Right kidney (tissue), 1 donor: ENCODE measurements around the gene GRID1.
A peak's percentile ranks its signal among the peaks of the same experiment; 100 is the strongest.

Experiments
- DNase-seq: peaks from one replicate; pipeline ENCODE4 v3.0.0-alpha.2; 2016

The GRID1 gene

GRCh38 chr10:86312701-86313270 lies 53.8 kb downstream of the GRID1 start:
- no peak for DNase-seq

- no peak for DNase-seq
Observed at GRCh38 chr10:86311906-86312305, 54.7 kb downstream of the GRID1 start.

GRCh38 chr10:86311190-86311589 lies 55.4 kb downstream of the GRID1 start:
- DNase-seq, result no peak

- DNase-seq, result no peak
Observed at GRCh38 chr10:86310702-86311101, 55.9 kb downstream of the GRID1 start.

GRCh38 chr10:86310291-86310690 lies 56.3 kb downstream of the GRID1 start:
- no peak for DNase-seq

- DNase-seq, result no peak
Observed at GRCh38 chr10:86308056-86308455, 58.5 kb downstream of the GRID1 start.

- peak; percentile 37 for DNase-seq
Observed at GRCh38 chr10:86306628-86307278, 59.8 kb downstream of the GRID1 start.

- no peak for DNase-seq
Observed at GRCh38 chr10:86305521-86305920, 61.1 kb downstream of the GRID1 start.

- no peak for DNase-seq
Observed at GRCh38 chr10:86304436-86304835, 62.2 kb downstream of the GRID1 start.

GRCh38 chr10:86303626-86304025 lies 63.0 kb downstream of the GRID1 start:
- no peak for DNase-seq

GRCh38 chr10:86301971-86302370 lies 64.6 kb downstream of the GRID1 start:
- no peak for DNase-seq

GRCh38 chr10:86300931-86301830 lies 65.4 kb downstream of the GRID1 start:
- DNase-seq, result no peak

- DNase-seq, result no peak
Observed at GRCh38 chr10:86300399-86300925, 66.1 kb downstream of the GRID1 start.

GRCh38 chr10:86299562-86299961 lies 67.0 kb downstream of the GRID1 start:
- DNase-seq, result no peak

GRCh38 chr10:86298501-86299001 lies 68.0 kb downstream of the GRID1 start:
- no peak for DNase-seq

GRCh38 chr10:86295791-86296190 lies 70.8 kb downstream of the GRID1 start:
- no peak for DNase-seq

GRCh38 chr10:86295351-86295750 lies 71.2 kb downstream of the GRID1 start:
- DNase-seq, result no peak

GRCh38 chr10:86294346-86295265 lies 72.0 kb downstream of the GRID1 start:
- no peak for DNase-seq

- DNase-seq, result no peak
Observed at GRCh38 chr10:86293396-86293791, 73.2 kb downstream of the GRID1 start.

GRCh38 chr10:86292462-86293395 lies 73.9 kb downstream of the GRID1 start:
- no peak for DNase-seq
